Measurements from ENCODE around the gene DYSF. TPM values are rescaled to one million over a fixed set of nuclear protein-coding genes. Genes with fewer than 3 reads are reported as not detected.

DYSF gene
- total RNA-seq, 1 donor from 2014 or later, result 4.2 TPM

DNA sequence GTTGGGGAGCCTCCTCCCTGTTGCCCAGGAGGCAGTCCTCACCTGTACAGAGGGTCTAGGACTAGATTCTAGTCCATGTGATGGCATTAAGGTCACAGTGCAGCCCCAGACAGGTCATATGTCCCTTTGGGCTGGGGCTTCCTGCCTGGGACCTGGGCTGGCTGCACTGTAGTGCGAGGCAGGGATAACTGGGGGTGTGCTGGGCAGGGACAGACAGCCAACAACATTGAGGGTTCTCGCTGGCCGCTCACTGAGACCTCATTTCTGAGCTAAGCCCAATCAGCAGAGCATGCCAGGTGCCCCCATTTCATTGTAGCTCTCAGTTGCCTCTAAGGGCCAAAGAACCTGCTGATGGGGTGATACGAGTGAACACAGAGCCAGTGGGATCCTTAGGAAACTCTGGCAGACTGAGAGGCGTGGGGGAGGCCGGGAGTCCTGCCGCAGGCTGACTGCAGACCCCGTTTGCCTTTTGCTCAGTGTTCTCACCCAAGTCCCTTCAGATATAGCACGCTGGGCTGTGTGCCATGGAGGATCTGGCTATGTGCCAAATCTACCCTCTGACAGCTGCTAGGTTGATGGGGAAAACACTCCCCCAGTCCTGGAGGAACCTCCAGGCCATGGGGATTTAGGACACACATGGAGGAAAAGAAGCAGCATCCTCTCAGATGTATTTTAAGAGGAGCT is 51.9 kb downstream of the DYSF start:
- H3K27me3 Mint-ChIP-seq, result peaks cover 8% of the 10 kb centered on the region
- H3K27ac Mint-ChIP-seq, result no peak overlapping the region
- peaks cover 10% of the 10 kb centered on the region for H3K4me1 Mint-ChIP-seq (ENCODE audit: unreplicated experiment)
- no peaks in the 10 kb centered on the region for H3K36me3 Mint-ChIP-seq
- H3K9me3 Mint-ChIP-seq, result no peaks in the 10 kb centered on the region
- no peak for DNase-seq (ENCODE audit: extremely low spot score, unreplicated experiment)
- TF ChIP-seq, protein P1, sequence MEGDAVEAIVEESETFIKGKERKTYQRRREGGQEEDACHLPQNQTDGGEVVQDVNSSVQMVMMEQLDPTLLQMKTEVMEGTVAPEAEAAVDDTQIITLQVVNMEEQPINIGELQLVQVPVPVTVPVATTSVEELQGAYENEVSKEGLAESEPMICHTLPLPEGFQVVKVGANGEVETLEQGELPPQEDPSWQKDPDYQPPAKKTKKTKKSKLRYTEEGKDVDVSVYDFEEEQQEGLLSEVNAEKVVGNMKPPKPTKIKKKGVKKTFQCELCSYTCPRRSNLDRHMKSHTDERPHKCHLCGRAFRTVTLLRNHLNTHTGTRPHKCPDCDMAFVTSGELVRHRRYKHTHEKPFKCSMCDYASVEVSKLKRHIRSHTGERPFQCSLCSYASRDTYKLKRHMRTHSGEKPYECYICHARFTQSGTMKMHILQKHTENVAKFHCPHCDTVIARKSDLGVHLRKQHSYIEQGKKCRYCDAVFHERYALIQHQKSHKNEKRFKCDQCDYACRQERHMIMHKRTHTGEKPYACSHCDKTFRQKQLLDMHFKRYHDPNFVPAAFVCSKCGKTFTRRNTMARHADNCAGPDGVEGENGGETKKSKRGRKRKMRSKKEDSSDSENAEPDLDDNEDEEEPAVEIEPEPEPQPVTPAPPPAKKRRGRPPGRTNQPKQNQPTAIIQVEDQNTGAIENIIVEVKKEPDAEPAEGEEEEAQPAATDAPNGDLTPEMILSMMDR (conservative IDR thresholded peaks at IDR 0.05), result no peak
- no peak overlapping the region for H3K4me3 Mint-ChIP-seq

DNA sequence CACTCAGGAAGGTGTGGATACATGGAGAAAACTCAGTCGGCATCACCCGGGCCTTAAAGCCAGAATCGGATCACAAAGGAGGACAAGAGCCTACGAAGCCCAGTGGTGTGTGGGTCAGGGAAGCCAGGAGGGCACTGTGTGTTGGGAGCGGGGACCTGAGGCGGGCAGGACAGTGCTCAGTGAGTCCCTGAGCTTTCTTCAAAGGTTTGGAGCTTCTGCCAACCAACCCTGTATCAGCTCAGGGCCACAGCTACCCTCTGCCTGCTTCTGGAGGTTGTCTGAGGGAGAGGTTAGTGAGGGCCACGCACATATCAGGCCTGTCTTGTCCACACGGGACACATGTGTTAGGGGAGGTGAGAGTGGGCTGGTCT is 52.4 kb downstream of the DYSF start:
- Mint-ChIP-seq H3K27me3 (peaks cover 8% of the 10 kb centered on the region), H3K9me3 (no peaks in the 10 kb centered on the region), H3K36me3 (no peaks in the 10 kb centered on the region), H3K4me1 (ENCODE audit: unreplicated experiment) (peaks cover 13% of the 10 kb centered on the region), H3K4me3 (no peak overlapping the region), H3K27ac (no peak overlapping the region)
- TF ChIP-seq, protein P1 (conservative IDR thresholded peaks at IDR 0.05), result no peak
- no peak for DNase-seq (ENCODE audit: extremely low spot score, unreplicated experiment)

DNA sequence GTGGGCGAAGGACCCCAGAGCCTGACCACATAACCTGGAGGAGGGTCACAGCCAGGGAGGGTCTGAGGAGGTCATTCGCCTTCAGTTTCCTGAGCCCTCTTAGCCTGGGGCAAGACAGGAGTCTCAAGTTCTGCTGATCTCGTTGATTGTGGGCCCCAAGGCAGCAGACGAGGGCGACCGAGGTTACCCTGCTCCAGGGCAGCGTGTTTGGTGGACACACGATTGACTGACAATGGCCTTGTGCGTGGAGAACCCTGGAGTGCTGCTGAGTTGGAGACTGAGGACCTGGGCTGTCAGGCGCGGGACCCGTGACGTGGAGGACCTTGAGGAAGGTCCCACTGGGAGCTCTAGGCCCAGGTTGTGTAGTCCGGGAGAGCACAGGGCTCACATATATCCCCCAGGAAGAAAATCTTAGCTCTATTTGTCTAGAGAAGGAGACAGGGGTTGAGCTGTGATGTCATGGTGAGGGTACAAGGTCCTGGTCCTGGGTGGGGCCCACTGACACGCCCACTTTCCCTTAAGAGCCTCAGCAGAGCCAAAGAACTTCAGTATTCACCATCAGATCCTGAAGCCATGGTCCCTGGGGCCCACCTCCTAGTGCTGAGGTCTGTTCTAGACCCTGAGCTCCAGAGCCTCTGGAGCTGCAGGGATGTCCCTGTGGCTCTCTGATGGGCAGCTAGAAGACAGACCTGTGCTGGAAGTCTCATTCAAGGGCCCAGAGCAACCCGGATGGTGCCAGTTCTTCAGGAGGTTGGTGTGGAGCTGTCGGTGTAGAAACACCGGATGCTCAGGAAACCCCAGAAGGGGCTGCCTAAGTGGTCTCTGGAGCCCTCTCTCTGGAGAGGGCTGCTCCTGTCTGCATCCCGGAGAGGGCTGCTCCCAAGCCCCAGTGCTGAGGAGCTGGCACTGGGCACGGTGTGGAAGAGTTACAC is 53.1 kb downstream of the DYSF start:
- no peak for DNase-seq (ENCODE audit: extremely low spot score, unreplicated experiment)
- Mint-ChIP-seq H3K4me1 (ENCODE audit: unreplicated experiment) (peaks cover 13% of the 10 kb centered on the region), H3K36me3 (no peaks in the 10 kb centered on the region), H3K4me3 (no peak overlapping the region), H3K9me3 (no peaks in the 10 kb centered on the region), H3K27ac (no peak overlapping the region), H3K27me3 (peaks cover 8% of the 10 kb centered on the region)
- TF ChIP-seq, protein P1 (conservative IDR thresholded peaks at IDR 0.05), result no peak

DNA sequence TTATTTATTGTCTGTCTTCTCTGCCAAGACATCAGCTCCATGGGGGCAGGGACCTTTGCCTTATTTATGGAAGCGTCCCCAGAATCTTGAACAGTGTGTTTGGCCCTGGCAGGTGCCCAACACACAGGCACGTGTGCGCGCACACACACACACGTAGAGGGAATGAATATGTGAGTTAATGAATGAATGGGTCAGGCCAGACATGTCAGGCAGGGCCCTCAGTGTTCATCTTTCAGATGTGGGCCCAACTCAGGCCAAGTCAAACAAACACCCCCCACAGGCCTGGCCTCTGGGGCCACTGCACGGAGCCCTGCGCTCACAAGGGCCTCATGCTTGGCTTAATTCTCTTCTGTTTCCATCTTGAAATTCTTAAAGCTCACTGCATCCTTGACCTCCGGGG is 54.1 kb downstream of the DYSF start:
- no peak overlapping the region for H3K27ac Mint-ChIP-seq
- no peak overlapping the region for H3K4me3 Mint-ChIP-seq
- H3K4me1 Mint-ChIP-seq (ENCODE audit: unreplicated experiment), result peaks cover 13% of the 10 kb centered on the region
- H3K36me3 Mint-ChIP-seq, result no peaks in the 10 kb centered on the region
- H3K27me3 Mint-ChIP-seq, result peaks cover 8% of the 10 kb centered on the region
- H3K9me3 Mint-ChIP-seq, result no peaks in the 10 kb centered on the region
- DNase-seq (ENCODE audit: extremely low spot score, unreplicated experiment), result no peak
- TF ChIP-seq, protein P1 (conservative IDR thresholded peaks at IDR 0.05), result no peak

DNA sequence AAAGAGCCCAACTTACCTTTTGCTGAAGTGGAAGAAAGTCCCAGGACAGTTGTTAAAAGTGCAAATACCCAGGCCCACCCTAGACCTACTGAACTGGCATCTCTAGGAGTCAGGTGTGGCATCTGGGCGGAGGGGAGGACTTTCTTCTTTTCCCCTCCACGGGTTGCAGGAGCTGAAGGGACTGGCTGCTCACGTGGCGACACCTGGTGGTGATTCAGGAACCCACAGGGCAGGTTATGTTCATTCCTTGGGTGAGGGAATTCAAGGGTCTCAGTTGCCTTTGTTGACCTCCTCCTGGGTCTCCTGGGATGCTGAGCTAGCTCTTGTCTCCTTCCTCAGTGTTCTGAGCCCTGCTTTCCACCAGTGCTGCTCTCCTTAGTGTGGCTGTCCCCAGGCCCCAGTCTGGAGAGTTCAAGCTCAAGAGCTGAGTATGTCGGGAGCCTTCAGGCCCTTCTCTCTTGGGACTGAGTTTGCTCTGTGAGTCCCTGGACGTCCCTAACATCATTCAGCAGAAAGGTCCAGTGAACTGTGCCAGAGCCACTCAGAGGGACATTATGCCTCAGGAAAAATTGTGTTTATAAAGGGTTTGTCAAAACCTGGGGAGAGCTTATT is 56.9 kb downstream of the DYSF start:
- no peaks in the 10 kb centered on the region for H3K36me3 Mint-ChIP-seq
- DNase-seq (ENCODE audit: extremely low spot score, unreplicated experiment), result peak; percentile 79
- no peak overlapping the region for H3K4me3 Mint-ChIP-seq
- peaks cover 13% of the 10 kb centered on the region for H3K4me1 Mint-ChIP-seq (ENCODE audit: unreplicated experiment)
- no peaks in the 10 kb centered on the region for H3K9me3 Mint-ChIP-seq
- no peak overlapping the region for H3K27ac Mint-ChIP-seq
- TF ChIP-seq, protein P1 (conservative IDR thresholded peaks at IDR 0.05), result peak; percentile 91
- peaks cover 8% of the 10 kb centered on the region for H3K27me3 Mint-ChIP-seq

Measured in type B pancreatic cell (in vitro differentiated cells).